Caco-2 (cell line): ENCODE results near the gene GJD3. TPM values are rescaled to one million over a fixed set of nuclear protein-coding genes. Genes with fewer than 3 reads are reported as not detected.

ENCODE experiments used
- BruUV-seq: library from RNA; stranded (reverse); fragments of 400-500 nt; replicated peaks from 2 replicates; lab custom pipeline; 2021; lab: Mats Ljungman, UMichigan
- CTCF ChIA-PET: fragments of 300-600 bp; sonication (Branson Sonifier 250); formaldehyde crosslinking; loops from one replicate; lab custom pipeline; 2022; ENCODE audit warnings: antibody characterized with exemption; lab: Charles Lee
- POLR2A ChIA-PET: fragments of 300-600 bp; sonication (Branson Sonifier 250); formaldehyde crosslinking; loops from one replicate; lab custom pipeline; 2022; ENCODE audit warnings: antibody characterized with exemption; lab: Charles Lee
- DNase-seq, 2 experiments: peaks; one replicate each; pipeline versions ENCODE4 v3.0.0 to v3.0.0-alpha.2; 2020 to 2022
- H3K27me3 ChIP-seq: replicated peaks from 2 replicates; pipeline ENCODE4 v1.6.0; 2011; ENCODE audit warnings: low read length; ENCODE audit not compliant: control insufficient read depth, insufficient read depth
- H3K36me3 ChIP-seq: 2 replicates; pipeline ENCODE4 v1.5.1; 2011; ENCODE audit warnings: low read length; ENCODE audit not compliant: control insufficient read depth, insufficient read depth
- H3K4me1 ChIP-seq: fragments of 250-450 bp; sonication (Bioruptor Pico); 2 replicates; pipeline ENCODE4 v1.5.1; 2020; ENCODE audit warnings: mild to moderate bottlenecking
- H3K4me3 ChIP-seq: 2 replicates; pipeline ENCODE4 v1.5.1; 2011; ENCODE audit warnings: low read depth, mild to moderate bottlenecking, control low read depth, low read length
- H3K9me3 ChIP-seq: fragments of 250-450 bp; sonication (Bioruptor Pico); 2 replicates; pipeline ENCODE4 v1.5.1; 2020; ENCODE audit warnings: mild to moderate bottlenecking, moderate library complexity
- H3K27ac Mint-ChIP-seq: one replicate; pipeline ENCODE4 v1.8.0; 2022; ENCODE audit warnings: mixed read lengths; ENCODE audit not compliant: unreplicated experiment
- H3K27me3 Mint-ChIP-seq: one replicate; pipeline ENCODE4 v1.8.0; 2022; ENCODE audit warnings: mixed read lengths; ENCODE audit not compliant: insufficient read depth, unreplicated experiment
- H3K36me3 Mint-ChIP-seq: one replicate; pipeline ENCODE4 v1.8.0; 2022; ENCODE audit warnings: mild to moderate bottlenecking, mixed read lengths; ENCODE audit not compliant: insufficient read depth, unreplicated experiment
- H3K4me1 Mint-ChIP-seq: one replicate; pipeline ENCODE4 v1.8.0; 2022; ENCODE audit warnings: low read depth, mixed read lengths; ENCODE audit not compliant: unreplicated experiment
- H3K4me3 Mint-ChIP-seq: one replicate; pipeline ENCODE4 v1.8.0; 2022; ENCODE audit warnings: mild to moderate bottlenecking, moderate library complexity, mixed read lengths; ENCODE audit not compliant: unreplicated experiment
- H3K9me3 Mint-ChIP-seq: one replicate; pipeline ENCODE4 v1.8.0; 2022; ENCODE audit warnings: mixed read lengths; ENCODE audit not compliant: unreplicated experiment
- intact Hi-C: fragments of 100-400 bp; cut with micrococcal nuclease; formaldehyde crosslinking; loops from one replicate; pipeline ENCODE4 v1.10.0; 2022; ENCODE audit not compliant: unreplicated experiment
- total RNA-seq: library from RNA; stranded (reverse); gene quantifications from 2 replicates; pipeline ENCODE4 v1.2.3, GENCODE V29; 2022
- TF ChIP-seq, protein P1 (sequence below), 2 experiments: fragments of 200-600 bp in 1 of 2; IDR thresholded peaks; 1 replicate in 1 of 2; 2 replicates in 1 of 2; pipeline versions ENCODE4 v1.5.1 to v1.8.0; 2011 to 2022; ENCODE audit warnings: antibody characterized with exemption in 1 of 2, control low read depth in 1 of 2, inconsistent platforms in 1 of 2, low read depth in 1 of 2, low read length in 1 of 2, mild to moderate bottlenecking in 1 of 2, moderate library complexity in 1 of 2; ENCODE audit not compliant: insufficient read depth in 1 of 2, severe bottlenecking in 1 of 2, unreplicated experiment in 1 of 2

The GJD3 gene
- total RNA-seq, 1 experiment from 2014 or later = not detected

DNA sequence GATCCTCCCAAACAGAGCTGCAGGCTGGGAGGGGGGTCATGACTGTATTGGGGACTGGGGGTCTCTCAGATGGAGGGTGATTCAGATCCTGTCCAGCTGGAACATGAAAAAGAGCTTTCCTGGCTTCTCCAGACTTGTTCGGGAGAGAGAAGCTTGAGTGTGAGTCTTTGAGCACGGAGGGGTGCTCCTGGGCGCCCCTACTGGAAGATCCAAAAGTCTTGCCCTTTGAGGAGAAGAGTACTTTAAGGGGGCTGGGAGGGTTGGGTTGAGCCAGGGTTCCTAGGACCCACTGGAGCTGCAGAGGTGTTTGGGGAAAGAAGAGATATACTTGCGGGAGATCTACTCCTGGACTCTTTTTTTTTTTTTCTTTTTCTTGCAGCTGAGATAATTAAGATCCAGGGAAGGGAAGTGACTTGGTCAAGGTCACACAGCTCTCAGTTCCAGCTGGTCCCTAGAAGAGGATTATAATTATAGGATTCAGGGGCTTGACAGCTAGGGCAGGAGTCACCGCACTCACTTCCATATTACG, 47.1 kb downstream of the GJD3 start:
- TF ChIP-seq, protein P1, sequence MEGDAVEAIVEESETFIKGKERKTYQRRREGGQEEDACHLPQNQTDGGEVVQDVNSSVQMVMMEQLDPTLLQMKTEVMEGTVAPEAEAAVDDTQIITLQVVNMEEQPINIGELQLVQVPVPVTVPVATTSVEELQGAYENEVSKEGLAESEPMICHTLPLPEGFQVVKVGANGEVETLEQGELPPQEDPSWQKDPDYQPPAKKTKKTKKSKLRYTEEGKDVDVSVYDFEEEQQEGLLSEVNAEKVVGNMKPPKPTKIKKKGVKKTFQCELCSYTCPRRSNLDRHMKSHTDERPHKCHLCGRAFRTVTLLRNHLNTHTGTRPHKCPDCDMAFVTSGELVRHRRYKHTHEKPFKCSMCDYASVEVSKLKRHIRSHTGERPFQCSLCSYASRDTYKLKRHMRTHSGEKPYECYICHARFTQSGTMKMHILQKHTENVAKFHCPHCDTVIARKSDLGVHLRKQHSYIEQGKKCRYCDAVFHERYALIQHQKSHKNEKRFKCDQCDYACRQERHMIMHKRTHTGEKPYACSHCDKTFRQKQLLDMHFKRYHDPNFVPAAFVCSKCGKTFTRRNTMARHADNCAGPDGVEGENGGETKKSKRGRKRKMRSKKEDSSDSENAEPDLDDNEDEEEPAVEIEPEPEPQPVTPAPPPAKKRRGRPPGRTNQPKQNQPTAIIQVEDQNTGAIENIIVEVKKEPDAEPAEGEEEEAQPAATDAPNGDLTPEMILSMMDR (IDR thresholded peaks at IDR 0.05; ENCODE audit: insufficient read depth in 1 of 2, low read depth in 1 of 2, low read length in 1 of 2, severe bottlenecking in 1 of 2, unreplicated experiment in 1 of 2) = peak; percentile 47 to 80
- no peaks in the 10 kb centered on the region for H3K9me3 Mint-ChIP-seq

GRCh38 chr17:40316571-40317344, 47.8 kb downstream of the GJD3 start:
- CTCF ChIA-PET = interaction anchor here (0.5 to 3.0 kb wide), 35 partner anchors 9 to 1613 kb away, joined by 3 to 40 read pairs (median 5); partner anchors contain the start of genes IGFBP4, KRT40, MED24 and TOP2A
- TF ChIP-seq, protein P1 (IDR thresholded peaks at IDR 0.05; ENCODE audit: insufficient read depth in 1 of 2, low read depth in 1 of 2, low read length in 1 of 2, severe bottlenecking in 1 of 2, unreplicated experiment in 1 of 2) = peak in 1 of 2 experiments; percentile 26
- intact Hi-C loops = no loop called here
- H3K36me3 ChIP-seq = no peaks in the 10 kb centered on the region
- peaks cover 7% of the 10 kb centered on the region for H3K36me3 Mint-ChIP-seq
- H3K27me3 ChIP-seq = no peaks in the 10 kb centered on the region
- peak; percentile 83 to 88 for DNase-seq
- POLR2A ChIA-PET = interaction anchor here (0.5 to 2.3 kb wide), 10 partner anchors 10 to 203 kb away, joined by 3 to 36 read pairs (median 4); partner anchors contain the start of genes CASC3, CDC6 and WIPF2
- peak overlapping the region; percentile 83 for H3K27ac Mint-ChIP-seq
- no peaks in the 10 kb centered on the region for H3K9me3 Mint-ChIP-seq
- H3K9me3 ChIP-seq = no peaks in the 10 kb centered on the region
- peaks cover 19% of the 10 kb centered on the region for H3K4me1 ChIP-seq
- peak overlapping the region; percentile 92 for H3K4me3 Mint-ChIP-seq
- H3K4me1 Mint-ChIP-seq = peaks cover 30% of the 10 kb centered on the region
- no TSS peak for BruUV-seq
- no peaks in the 10 kb centered on the region for H3K27me3 Mint-ChIP-seq
- peak overlapping the region; percentile 94 for H3K4me3 ChIP-seq

More for the DNA sequence above, 47.1 kb downstream of the GJD3 start:
- BruUV-seq = TSS peak; percentile 97
- H3K9me3 ChIP-seq = no peaks in the 10 kb centered on the region
- peak overlapping the region; percentile 83 for H3K27ac Mint-ChIP-seq
- intact Hi-C loops = no loop called here
- peak overlapping the region; percentile 94 for H3K4me3 ChIP-seq
- H3K27me3 ChIP-seq = no peaks in the 10 kb centered on the region
- H3K27me3 Mint-ChIP-seq = no peaks in the 10 kb centered on the region
- H3K4me1 Mint-ChIP-seq = peaks cover 30% of the 10 kb centered on the region
- peak overlapping the region; percentile 92 for H3K4me3 Mint-ChIP-seq
- ChIA-PET CTCF (interaction anchor here (0.5 to 3.0 kb wide), 34 partner anchors 10 to 1614 kb away, joined by 3 to 40 read pairs (median 5); partner anchors contain the start of genes IGFBP4, KRT40, MED24 and TOP2A), POLR2A (interaction anchor here (0.5 to 2.3 kb wide), 10 partner anchors 10 to 204 kb away, joined by 3 to 36 read pairs (median 4); partner anchors contain the start of genes CASC3, CDC6 and WIPF2)
- H3K36me3 Mint-ChIP-seq = peaks cover under 1% of the 10 kb centered on the region
- DNase-seq = peak; percentile 80 to 81
- H3K4me1 ChIP-seq = peaks cover 19% of the 10 kb centered on the region
- no peaks in the 10 kb centered on the region for H3K36me3 ChIP-seq
